Stomach smooth muscle (tissue), 2 donors: Measurements from ENCODE around the gene HTATIP2.

ENCODE experiments used
- H3K27ac ChIP-seq: one replicate; pipeline ENCODE4 v1.7.0; 2013; ENCODE audit warnings: mild to moderate bottlenecking, low read length, inconsistent platforms
- H3K27me3 ChIP-seq, 2 donors: one replicate each; pipeline ENCODE4 v1.7.0; 2013; ENCODE audit warnings: low read length in 2 of 2; ENCODE audit not compliant: insufficient read depth in 2 of 2, control insufficient read depth in 1 of 2
- H3K36me3 ChIP-seq, 2 donors: one replicate each; pipeline ENCODE4 v1.7.0; 2013; ENCODE audit warnings: low read length in 2 of 2; ENCODE audit not compliant: control insufficient read depth in 2 of 2, insufficient read depth in 2 of 2
- H3K4me1 ChIP-seq: one replicate; pipeline ENCODE4 v1.7.0; 2013; ENCODE audit warnings: low read length; ENCODE audit not compliant: control insufficient read depth, insufficient read depth
- H3K4me3 ChIP-seq, 2 donors: one replicate each; pipeline ENCODE4 v1.7.0; 2013; ENCODE audit warnings: low read length in 2 of 2
- H3K9ac ChIP-seq, 2 donors: one replicate each; pipeline ENCODE4 v1.7.0; 2013; ENCODE audit warnings: low read length in 2 of 2, mild to moderate bottlenecking in 1 of 2
- H3K9me3 ChIP-seq, 2 donors: one replicate each; pipeline ENCODE4 v1.7.0; 2013; ENCODE audit warnings: low read length in 2 of 2; ENCODE audit not compliant: control insufficient read depth in 2 of 2
- donor health status: healthy.
- donor health status: Pancreatic carcinoma.

The HTATIP2 gene

DNA sequence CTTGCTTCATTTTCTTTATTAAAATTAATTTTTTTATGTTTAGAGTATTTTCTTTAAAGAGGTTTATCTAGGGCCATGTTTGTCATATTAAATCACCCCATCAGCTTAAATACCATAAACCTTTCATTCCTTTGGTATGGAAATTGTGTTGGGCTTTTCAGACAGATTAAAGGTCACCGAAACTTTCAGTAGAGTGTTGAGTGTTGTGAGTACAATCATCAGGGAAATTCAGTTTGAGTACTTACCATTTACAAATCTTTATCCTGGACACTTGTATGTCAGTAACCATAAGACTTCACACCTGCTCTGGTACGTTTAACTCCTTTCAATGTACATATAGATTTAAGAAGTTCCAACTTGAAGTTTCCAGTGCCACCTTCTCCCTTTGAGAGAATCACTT lies 36.0 kb downstream of the HTATIP2 start:
- Histone ChIP-seq H3K9me3 (no peaks in the 10 kb centered on the region), H3K27me3 (no peaks in the 10 kb centered on the region), H3K9ac (no peak overlapping the region), H3K36me3 (peaks cover 0 to 6% of the 10 kb centered on the region in 2 donors), H3K27ac (no peak overlapping the region), H3K4me1 (no peaks in the 10 kb centered on the region), H3K4me3 (no peak overlapping the region)

DNA sequence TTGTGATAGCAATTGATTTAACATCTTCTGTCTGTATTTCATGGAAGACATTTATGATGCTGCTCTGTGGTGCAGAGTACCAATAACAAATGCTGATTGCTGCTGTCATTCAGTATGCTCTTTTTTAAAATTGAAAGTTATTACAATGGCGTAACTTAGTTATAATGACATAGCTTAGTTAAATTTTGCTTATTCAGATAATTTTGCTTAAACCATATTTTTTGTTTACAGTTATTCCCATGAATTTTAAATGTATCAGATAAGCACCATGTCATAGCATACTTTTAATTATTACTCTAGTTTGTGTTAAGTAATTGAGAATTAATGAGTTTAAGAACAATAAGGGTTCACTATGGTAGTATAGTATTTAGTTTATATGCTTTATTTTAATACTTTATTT lies 39.5 kb downstream of the HTATIP2 start:
- Histone ChIP-seq H3K27ac (no peak overlapping the region), H3K4me3 (no peak overlapping the region), H3K9ac (no peak overlapping the region), H3K36me3 (peaks cover 0 to 6% of the 10 kb centered on the region in 2 donors), H3K9me3 (no peaks in the 10 kb centered on the region), H3K27me3 (no peaks in the 10 kb centered on the region), H3K4me1 (no peaks in the 10 kb centered on the region)

GRCh38 chr11:20406484-20406883 lies 43.0 kb downstream of the HTATIP2 start:
- H3K9me3 ChIP-seq = no peaks in the 10 kb centered on the region
- no peak overlapping the region for H3K9ac ChIP-seq
- H3K27me3 ChIP-seq = no peaks in the 10 kb centered on the region
- no peak overlapping the region for H3K27ac ChIP-seq
- no peaks in the 10 kb centered on the region for H3K4me1 ChIP-seq
- H3K4me3 ChIP-seq = no peak overlapping the region
- peaks cover 4 to 12% of the 10 kb centered on the region in 2 donors for H3K36me3 ChIP-seq

DNA sequence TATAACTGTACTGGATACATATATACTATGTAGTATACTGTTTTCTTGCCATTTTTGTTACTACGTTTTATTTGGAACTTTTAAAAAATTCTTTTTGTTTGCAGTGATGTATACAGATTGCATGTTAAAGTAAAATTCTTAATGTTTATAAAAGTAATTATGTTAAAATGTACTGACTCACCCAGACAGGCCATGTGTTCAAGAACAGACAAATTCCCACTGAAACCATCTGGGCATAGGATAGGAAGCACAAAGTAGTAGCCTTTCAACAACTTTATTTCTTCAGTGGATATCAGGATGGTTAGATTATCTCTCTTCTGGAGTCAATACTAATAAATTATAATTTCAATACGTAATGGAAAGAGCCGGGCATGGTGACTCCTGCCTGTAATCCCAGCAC lies 43.8 kb downstream of the HTATIP2 start:
- Histone ChIP-seq H3K9ac (no peak overlapping the region), H3K36me3 (peaks cover 4 to 12% of the 10 kb centered on the region in 2 donors), H3K4me1 (no peaks in the 10 kb centered on the region)

GRCh38 chr11:20415432-20415831 lies 51.9 kb downstream of the HTATIP2 start:
- H3K36me3 ChIP-seq = peaks cover 0 to 7% of the 10 kb centered on the region in 2 donors
- no peaks in the 10 kb centered on the region for H3K4me1 ChIP-seq
- no peak overlapping the region for H3K27ac ChIP-seq

More for the DNA sequence above, 43.8 kb downstream of the HTATIP2 start:
- Histone ChIP-seq H3K27ac (no peak overlapping the region), H3K9me3 (no peaks in the 10 kb centered on the region), H3K27me3 (no peaks in the 10 kb centered on the region), H3K4me3 (no peak overlapping the region)

DNA sequence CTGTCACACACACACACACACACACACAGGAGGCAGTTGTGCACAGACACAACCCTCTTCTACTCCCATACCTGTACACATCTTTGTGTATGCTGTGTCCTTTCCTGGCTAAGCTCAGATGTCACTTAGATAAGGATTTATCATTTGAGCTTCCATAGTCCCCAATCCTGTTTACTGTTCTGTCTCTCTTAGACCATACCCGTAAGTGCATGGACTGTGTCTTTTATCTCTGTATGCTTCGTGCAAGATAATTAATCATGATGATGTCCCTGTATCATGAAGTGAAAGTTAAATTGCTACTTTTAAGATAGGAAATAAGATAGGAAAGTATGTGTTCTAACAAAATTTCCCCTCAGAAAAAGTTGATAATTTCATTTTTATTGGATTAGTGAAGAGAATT lies 54.3 kb downstream of the HTATIP2 start:
- H3K36me3 ChIP-seq = peaks cover 0 to 7% of the 10 kb centered on the region in 2 donors
- no peaks in the 10 kb centered on the region for H3K27me3 ChIP-seq
- H3K4me1 ChIP-seq = no peaks in the 10 kb centered on the region
- no peak overlapping the region for H3K9ac ChIP-seq
- H3K9me3 ChIP-seq = no peaks in the 10 kb centered on the region
- no peak overlapping the region for H3K4me3 ChIP-seq
- no peak overlapping the region for H3K27ac ChIP-seq

More at GRCh38 chr11:20415432-20415831, 51.9 kb downstream of the HTATIP2 start:
- no peak overlapping the region for H3K9ac ChIP-seq
- no peaks in the 10 kb centered on the region for H3K9me3 ChIP-seq
- no peaks in the 10 kb centered on the region for H3K27me3 ChIP-seq
- no peak overlapping the region for H3K4me3 ChIP-seq

DNA sequence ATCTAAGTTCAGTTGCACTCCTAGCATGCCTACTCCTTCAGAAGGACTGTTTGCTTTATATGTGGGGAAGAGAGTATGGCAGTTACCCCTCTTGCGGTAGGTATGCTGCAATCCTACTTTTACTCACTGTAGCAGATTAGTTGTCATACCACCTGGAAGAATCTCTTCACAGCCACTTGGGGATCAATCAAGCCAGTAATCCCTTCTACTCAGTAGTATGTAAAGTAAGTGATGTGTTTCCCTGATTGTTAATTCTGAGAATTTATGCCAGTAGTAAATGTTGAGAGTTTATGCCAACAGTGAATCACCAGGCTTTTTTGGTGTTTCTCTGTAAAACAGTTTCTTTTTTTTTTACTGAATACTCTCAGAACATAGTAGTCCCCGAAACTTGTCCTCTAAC lies 58.4 kb downstream of the HTATIP2 start:
- Histone ChIP-seq H3K27ac (no peak overlapping the region), H3K36me3 (no peaks in the 10 kb centered on the region), H3K9ac (no peak overlapping the region), H3K27me3 (no peaks in the 10 kb centered on the region), H3K4me1 (no peaks in the 10 kb centered on the region), H3K4me3 (no peak overlapping the region), H3K9me3 (no peaks in the 10 kb centered on the region)

DNA sequence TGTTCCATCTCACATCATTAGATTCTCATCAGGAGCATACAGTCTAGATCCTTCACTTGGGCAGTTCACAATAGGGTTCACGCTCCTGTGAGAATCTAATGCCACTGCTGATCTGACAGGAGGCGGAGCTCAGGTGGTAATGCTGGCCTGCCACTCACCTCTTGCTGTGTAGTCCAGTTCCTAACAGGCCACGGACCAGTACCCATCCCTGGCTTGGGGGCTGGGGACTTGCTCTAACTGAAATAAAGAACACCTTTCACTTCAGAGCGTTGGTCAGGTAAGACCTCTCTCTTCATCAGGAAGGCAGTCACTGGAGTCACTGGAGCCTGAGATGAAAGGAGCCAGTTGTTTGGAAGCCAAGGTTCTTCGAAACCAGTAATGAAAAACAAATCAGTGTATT lies 65.7 kb downstream of the HTATIP2 start:
- no peaks in the 10 kb centered on the region for H3K9me3 ChIP-seq
- H3K4me1 ChIP-seq = no peaks in the 10 kb centered on the region
- no peak overlapping the region for H3K9ac ChIP-seq
- H3K27me3 ChIP-seq = no peaks in the 10 kb centered on the region
- H3K36me3 ChIP-seq = no peaks in the 10 kb centered on the region
- no peak overlapping the region for H3K27ac ChIP-seq
- no peak overlapping the region for H3K4me3 ChIP-seq
